Left ventricle myocardium inferior (tissue), 1 donor: ENCODE data around the gene TEX36. TPM values are rescaled to one million over a fixed set of nuclear protein-coding genes. Genes with fewer than 3 reads are reported as not detected.

Experiments used
- DNase-seq: peaks from one replicate; pipeline ENCODE4 v3.0.0-alpha.2; 2020
- H3K27ac ChIP-seq: fragments of 200-600 bp; replicated peaks from 2 replicates; pipeline ENCODE4 v1.8.0; 2021
- H3K27me3 ChIP-seq: fragments of 200-600 bp; 2 replicates; pipeline ENCODE4 v1.8.0; 2021; ENCODE audit warnings: low read depth
- H3K36me3 ChIP-seq: fragments of 200-600 bp; 2 replicates; pipeline ENCODE4 v1.8.0; 2021
- H3K4me1 ChIP-seq: fragments of 200-600 bp; 2 replicates; pipeline ENCODE4 v1.8.0; 2021
- H3K4me3 ChIP-seq: fragments of 200-600 bp; 2 replicates; pipeline ENCODE4 v1.8.0; 2021; ENCODE audit warnings: mild to moderate bottlenecking, moderate library complexity
- H3K9me3 ChIP-seq: fragments of 200-600 bp; replicated peaks from 2 replicates; pipeline ENCODE4 v1.8.0; 2021
- intact Hi-C: fragments of 100-400 bp; cut with micrococcal nuclease; formaldehyde crosslinking; loops from one replicate; pipeline ENCODE4 v1.11.0; 2022
- total RNA-seq: library from RNA; stranded (reverse); fragmentation: NEBNext Ultra II Directional; extraction: Animal tissue kit (Norgen Biotek cat#: 25700); gene quantifications from one replicate; pipeline ENCODE4 v1.2.1, GENCODE V29; 2021
- TF ChIP-seq, protein P1 (sequence below): fragments of 200-600 bp; IDR thresholded peaks from 2 replicates; pipeline ENCODE4 v1.8.0; 2021; ENCODE audit warnings: antibody characterized with exemption, mild to moderate bottlenecking, borderline replicate concordance
- donor health status: DM: no; HTN: yes; CAD: no; lungs with severe emphysema.

TEX36 gene
- total RNA-seq, 1 donor from 2014 or later = not detected

DNA sequence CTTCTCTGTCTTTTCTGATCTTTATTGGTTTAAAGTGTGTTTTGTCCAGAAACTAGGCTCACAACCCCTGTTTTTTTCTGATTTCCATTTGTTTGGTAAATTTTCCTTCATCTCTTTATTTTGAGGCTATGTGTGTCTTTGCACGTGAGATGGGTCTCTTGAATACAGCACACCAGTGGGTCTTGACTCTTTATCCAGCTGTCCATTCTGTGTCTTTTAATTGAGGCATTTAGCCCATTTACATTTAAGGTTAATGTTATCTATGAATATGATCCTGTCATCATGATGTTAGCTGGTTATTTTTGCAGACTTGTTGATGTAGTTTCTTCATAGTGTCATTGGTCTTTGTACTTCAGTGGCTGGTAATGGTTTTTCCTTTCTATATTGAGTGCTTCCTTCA lies 10.1 kb downstream of the TEX36 start:
- no peak overlapping the region for H3K4me3 ChIP-seq

DNA sequence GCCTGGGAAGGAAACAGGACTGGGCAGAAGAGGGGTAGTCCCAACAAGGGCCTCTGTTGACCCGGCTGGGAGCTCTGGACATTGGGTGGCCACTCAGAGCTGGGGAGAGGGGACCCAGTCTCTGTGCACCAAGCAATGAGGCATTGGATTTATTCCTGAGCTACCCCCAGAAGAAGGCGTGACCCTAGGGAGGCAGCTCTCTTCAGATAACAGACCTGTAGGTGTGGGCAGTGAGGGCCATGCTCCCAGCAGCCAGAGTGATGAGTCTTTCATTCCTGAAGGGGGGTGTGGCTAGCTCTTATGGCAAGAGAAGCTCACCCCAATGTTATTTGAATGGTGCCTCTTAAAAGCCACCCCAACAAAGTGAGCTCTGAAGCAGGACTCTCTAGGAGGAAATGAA lies 20.4 kb downstream of the TEX36 start:
- H3K27me3 ChIP-seq = peaks cover 10% of the 10 kb centered on the region
- no peaks in the 10 kb centered on the region for H3K36me3 ChIP-seq
- H3K4me1 ChIP-seq = no peaks in the 10 kb centered on the region

More for the DNA sequence above, 10.1 kb downstream of the TEX36 start:
- Histone ChIP-seq H3K27me3 (peaks cover 8% of the 10 kb centered on the region), H3K9me3 (peaks cover 67% of the 10 kb centered on the region), H3K27ac (no peak overlapping the region), H3K4me1 (no peaks in the 10 kb centered on the region), H3K36me3 (no peaks in the 10 kb centered on the region)
- intact Hi-C loops = no loop called here
- no peak for DNase-seq
- TF ChIP-seq, protein P1, sequence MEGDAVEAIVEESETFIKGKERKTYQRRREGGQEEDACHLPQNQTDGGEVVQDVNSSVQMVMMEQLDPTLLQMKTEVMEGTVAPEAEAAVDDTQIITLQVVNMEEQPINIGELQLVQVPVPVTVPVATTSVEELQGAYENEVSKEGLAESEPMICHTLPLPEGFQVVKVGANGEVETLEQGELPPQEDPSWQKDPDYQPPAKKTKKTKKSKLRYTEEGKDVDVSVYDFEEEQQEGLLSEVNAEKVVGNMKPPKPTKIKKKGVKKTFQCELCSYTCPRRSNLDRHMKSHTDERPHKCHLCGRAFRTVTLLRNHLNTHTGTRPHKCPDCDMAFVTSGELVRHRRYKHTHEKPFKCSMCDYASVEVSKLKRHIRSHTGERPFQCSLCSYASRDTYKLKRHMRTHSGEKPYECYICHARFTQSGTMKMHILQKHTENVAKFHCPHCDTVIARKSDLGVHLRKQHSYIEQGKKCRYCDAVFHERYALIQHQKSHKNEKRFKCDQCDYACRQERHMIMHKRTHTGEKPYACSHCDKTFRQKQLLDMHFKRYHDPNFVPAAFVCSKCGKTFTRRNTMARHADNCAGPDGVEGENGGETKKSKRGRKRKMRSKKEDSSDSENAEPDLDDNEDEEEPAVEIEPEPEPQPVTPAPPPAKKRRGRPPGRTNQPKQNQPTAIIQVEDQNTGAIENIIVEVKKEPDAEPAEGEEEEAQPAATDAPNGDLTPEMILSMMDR = no peak

DNA sequence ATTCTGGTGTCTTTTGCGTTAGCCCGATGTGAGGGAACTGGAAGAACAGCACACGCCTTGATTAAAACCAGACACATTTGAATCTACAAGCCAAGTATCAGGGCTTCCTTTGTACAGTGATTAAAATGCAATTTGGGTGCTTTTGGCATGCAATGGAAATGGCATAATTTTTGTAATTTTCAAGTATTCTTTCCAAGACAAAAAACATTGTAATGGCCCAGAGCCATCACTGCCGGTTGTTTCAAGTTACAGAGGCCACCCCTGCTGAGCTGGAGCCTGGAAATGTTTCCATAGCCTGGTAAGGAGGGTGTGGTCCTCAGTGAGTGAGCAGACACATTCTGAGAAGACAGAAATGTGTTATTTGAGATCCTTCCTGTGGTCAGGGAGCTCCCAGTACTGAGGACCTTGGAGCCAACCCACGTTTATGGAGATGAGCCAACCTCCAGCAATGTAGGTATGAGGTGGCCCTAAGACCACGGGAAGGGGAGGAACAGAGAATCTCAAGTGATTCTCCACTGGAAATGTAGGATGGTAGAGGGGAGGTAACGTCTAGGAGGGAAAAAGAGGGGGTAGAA lies 20.9 kb downstream of the TEX36 start:
- H3K36me3 ChIP-seq = no peaks in the 10 kb centered on the region
- H3K27ac ChIP-seq = no peak overlapping the region
- H3K4me1 ChIP-seq = no peaks in the 10 kb centered on the region
- TF ChIP-seq, protein P1 = no peak
- H3K4me3 ChIP-seq = no peak overlapping the region
- peaks cover 15% of the 10 kb centered on the region for H3K27me3 ChIP-seq
- peaks cover 20% of the 10 kb centered on the region for H3K9me3 ChIP-seq
- DNase-seq = no peak
- intact Hi-C loops = no loop called here

More for the DNA sequence above, 20.4 kb downstream of the TEX36 start:
- no peak for DNase-seq
- intact Hi-C loops = no loop called here
- Histone ChIP-seq H3K9me3 (peaks cover 20% of the 10 kb centered on the region), H3K27ac (no peak overlapping the region), H3K4me3 (no peak overlapping the region)
- TF ChIP-seq, protein P1 = no peak

DNA sequence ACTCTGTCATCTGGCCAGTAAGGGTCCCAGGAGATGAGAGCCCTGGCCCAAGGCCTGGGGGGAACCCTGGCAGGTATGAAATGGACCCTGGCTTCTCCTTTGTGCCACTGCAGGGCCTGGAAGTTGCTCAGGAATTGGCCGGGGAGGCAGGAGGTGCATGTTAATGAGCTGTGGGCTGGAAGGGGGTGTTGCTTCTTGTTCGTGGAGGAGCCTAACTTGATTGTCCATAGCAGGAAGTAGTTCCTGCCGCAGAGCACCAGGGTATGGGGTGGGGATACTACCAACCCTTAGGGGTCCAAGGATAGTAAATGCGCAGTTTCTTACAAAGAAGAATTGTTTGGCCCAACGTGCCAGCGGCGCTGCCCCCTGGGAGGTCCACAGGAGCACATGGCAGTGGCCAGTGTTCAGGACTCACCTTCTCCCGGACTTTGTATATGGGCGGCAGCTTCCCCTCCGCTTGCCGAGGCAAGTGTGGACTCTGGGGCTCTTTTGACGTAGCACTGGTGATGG lies 21.5 kb downstream of the TEX36 start:
- Histone ChIP-seq H3K36me3 (no peaks in the 10 kb centered on the region), H3K27ac (no peak overlapping the region), H3K27me3 (peaks cover 20% of the 10 kb centered on the region), H3K4me1 (no peaks in the 10 kb centered on the region), H3K9me3 (peaks cover 20% of the 10 kb centered on the region), H3K4me3 (no peak overlapping the region)
- DNase-seq = no peak
- TF ChIP-seq, protein P1 = no peak
- intact Hi-C loops = no loop called here

DNA sequence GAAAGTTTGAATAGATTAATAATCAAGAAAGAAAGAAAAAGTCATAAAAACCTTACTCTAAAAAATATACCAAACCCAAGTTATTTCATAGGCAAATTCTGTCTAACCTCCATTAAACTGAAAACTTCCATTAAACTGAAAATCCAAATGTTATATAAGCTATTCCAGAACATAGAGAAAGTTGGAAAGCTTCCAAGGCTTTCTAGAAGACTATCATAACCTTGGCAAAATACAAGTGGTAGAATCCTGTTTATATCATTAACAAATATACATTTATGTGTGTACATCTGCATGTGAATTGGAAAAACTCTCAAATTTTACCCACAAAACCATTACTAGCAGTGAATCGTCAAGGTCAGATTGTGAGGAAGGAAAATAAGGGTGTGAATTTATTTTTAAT lies 23.9 kb downstream of the TEX36 start:
- no peak for DNase-seq
- intact Hi-C loops = no loop called here
- TF ChIP-seq, protein P1 = no peak
- H3K27ac ChIP-seq = no peak overlapping the region
- H3K36me3 ChIP-seq = no peaks in the 10 kb centered on the region
- H3K27me3 ChIP-seq = peaks cover 20% of the 10 kb centered on the region
- H3K4me1 ChIP-seq = no peaks in the 10 kb centered on the region
- no peak overlapping the region for H3K4me3 ChIP-seq
- H3K9me3 ChIP-seq = no peaks in the 10 kb centered on the region
